IMR-90 (cell line): ENCODE measurements around the gene LTB4R2.

Experiments
- BHLHE40 ChIP-seq: fragments of 150-350 bp; IDR thresholded peaks from 2 replicates; pipeline ENCODE4 v1.6.1; 2016; ENCODE audit warnings: mild to moderate bottlenecking, low read depth, low read length
- CEBPB ChIP-seq: IDR thresholded peaks from 2 replicates; pipeline ENCODE4 v1.6.1; 2012; ENCODE audit warnings: low read depth, low read length, improper control_type of control experiment
- CHD1 ChIP-seq: IDR thresholded peaks from 2 replicates; pipeline ENCODE4 v1.6.1; 2012; ENCODE audit warnings: low read depth, low read length, improper control_type of control experiment
- FOS ChIP-seq: fragments of 150-350 bp; IDR thresholded peaks from 2 replicates; pipeline ENCODE4 v1.6.1; 2016; ENCODE audit warnings: low read depth, low read length
- MAZ ChIP-seq: IDR thresholded peaks from 2 replicates; pipeline ENCODE4 v1.6.1; 2012; ENCODE audit warnings: low read depth, mild to moderate bottlenecking, low read length, improper control_type of control experiment, moderate library complexity, borderline replicate concordance
- MXI1 ChIP-seq: IDR thresholded peaks from 2 replicates; pipeline ENCODE4 v1.6.1; 2012; ENCODE audit warnings: low read depth, mild to moderate bottlenecking, low read length, moderate library complexity, borderline replicate concordance
- POLR2A ChIP-seq: IDR thresholded peaks from 2 replicates; pipeline ENCODE4 v1.6.1; 2012; ENCODE audit warnings: mild to moderate bottlenecking, low read depth, low read length
- RAD21 ChIP-seq: IDR thresholded peaks from 2 replicates; pipeline ENCODE4 v1.6.1; 2012; ENCODE audit warnings: low read length, improper control_type of control experiment
- RCOR1 ChIP-seq: IDR thresholded peaks from 2 replicates; pipeline ENCODE4 v1.6.1; 2012; ENCODE audit warnings: mild to moderate bottlenecking, low read length, improper control_type of control experiment; ENCODE audit not compliant: insufficient replicate concordance
- SMC3 ChIP-seq: fragments of 150-350 bp; IDR thresholded peaks from 2 replicates; pipeline ENCODE4 v1.6.1; 2016; ENCODE audit warnings: low read depth, mild to moderate bottlenecking, antibody characterized with exemption, low read length, moderate library complexity
- TF ChIP-seq, protein P1 (sequence below): conservative IDR thresholded peaks from 2 replicates; pipeline ENCODE4 v1.5.1; 2012; ENCODE audit warnings: mild to moderate bottlenecking, low read depth, low read length, improper control_type of control experiment

- no peak for TF ChIP-seq POLR2A
- TF ChIP-seq, protein P1, sequence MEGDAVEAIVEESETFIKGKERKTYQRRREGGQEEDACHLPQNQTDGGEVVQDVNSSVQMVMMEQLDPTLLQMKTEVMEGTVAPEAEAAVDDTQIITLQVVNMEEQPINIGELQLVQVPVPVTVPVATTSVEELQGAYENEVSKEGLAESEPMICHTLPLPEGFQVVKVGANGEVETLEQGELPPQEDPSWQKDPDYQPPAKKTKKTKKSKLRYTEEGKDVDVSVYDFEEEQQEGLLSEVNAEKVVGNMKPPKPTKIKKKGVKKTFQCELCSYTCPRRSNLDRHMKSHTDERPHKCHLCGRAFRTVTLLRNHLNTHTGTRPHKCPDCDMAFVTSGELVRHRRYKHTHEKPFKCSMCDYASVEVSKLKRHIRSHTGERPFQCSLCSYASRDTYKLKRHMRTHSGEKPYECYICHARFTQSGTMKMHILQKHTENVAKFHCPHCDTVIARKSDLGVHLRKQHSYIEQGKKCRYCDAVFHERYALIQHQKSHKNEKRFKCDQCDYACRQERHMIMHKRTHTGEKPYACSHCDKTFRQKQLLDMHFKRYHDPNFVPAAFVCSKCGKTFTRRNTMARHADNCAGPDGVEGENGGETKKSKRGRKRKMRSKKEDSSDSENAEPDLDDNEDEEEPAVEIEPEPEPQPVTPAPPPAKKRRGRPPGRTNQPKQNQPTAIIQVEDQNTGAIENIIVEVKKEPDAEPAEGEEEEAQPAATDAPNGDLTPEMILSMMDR: no peak
- TF ChIP-seq FOS: no peak
- no peak for TF ChIP-seq SMC3
- TF ChIP-seq MAZ: no peak
- TF ChIP-seq CHD1: no peak
- no peak for TF ChIP-seq RCOR1
- TF ChIP-seq BHLHE40: no peak
- TF ChIP-seq MXI1: no peak
- TF ChIP-seq RAD21: no peak
- no peak for TF ChIP-seq CEBPB
Observed at GRCh38 chr14:24347134-24347533, 37.2 kb downstream of the LTB4R2 start.
